HEK293 (cell line): ENCODE measurements around the gene ART5.

Source experiments
- ZNF529 ChIP-seq: fragments of 450-650 bp; formaldehyde crosslinking; IDR thresholded peaks from 2 replicates; pipeline ENCODE4 v1.5.1; 2017; ENCODE audit warnings: missing genetic modification characterization, missing biosample characterization; ENCODE audit not compliant: insufficient replicate concordance
- TF ChIP-seq, protein P1 (sequence below): fragments of 450-650 bp; formaldehyde crosslinking; IDR thresholded peaks from 2 replicates; pipeline ENCODE4 v1.5.1; 2016; ENCODE audit warnings: missing biosample characterization, missing genetic modification characterization
- TF ChIP-seq, protein P2 (sequence below): fragments of 450-650 bp; IDR thresholded peaks from 2 replicates; pipeline ENCODE4 v1.5.1; 2018; ENCODE audit warnings: missing biosample characterization, mild to moderate bottlenecking, missing genetic modification characterization
- TF ChIP-seq, protein P3 (sequence below): fragments of 450-650 bp; formaldehyde crosslinking; IDR thresholded peaks from 2 replicates; pipeline ENCODE4 v1.5.1; 2016; ENCODE audit warnings: missing biosample characterization, missing genetic modification characterization
- TF ChIP-seq, protein P4 (sequence below): fragments of 450-650 bp; formaldehyde crosslinking; IDR thresholded peaks from 2 replicates; pipeline ENCODE4 v1.5.1; 2016; ENCODE audit warnings: missing biosample characterization, missing genetic modification characterization
- TF ChIP-seq, protein P5 (sequence below): fragments of 450-650 bp; formaldehyde crosslinking; IDR thresholded peaks from 2 replicates; pipeline ENCODE4 v1.5.1; 2016; ENCODE audit warnings: missing biosample characterization, missing genetic modification characterization

DNA sequence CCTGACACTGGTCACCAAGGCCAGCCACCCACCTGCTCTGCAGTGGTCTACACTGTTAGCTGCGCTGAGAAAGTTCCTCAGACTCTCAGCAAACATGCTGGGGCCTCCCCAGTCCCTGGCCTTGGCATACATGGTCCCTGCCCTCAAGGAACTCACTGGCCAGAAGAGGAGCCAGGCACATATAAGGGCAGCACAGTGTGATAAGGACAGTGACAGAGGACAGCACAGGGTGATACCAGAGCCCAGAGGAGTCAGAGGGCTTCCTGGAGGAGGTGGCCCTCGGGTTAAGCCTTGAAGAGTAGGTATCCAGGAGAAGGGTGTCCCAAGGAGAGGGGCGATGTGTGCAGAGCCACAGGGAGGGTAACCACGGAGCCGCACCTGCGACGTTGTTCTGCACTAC is 3.8 kb upstream of the ART5 start:
- TF ChIP-seq, protein P1, sequence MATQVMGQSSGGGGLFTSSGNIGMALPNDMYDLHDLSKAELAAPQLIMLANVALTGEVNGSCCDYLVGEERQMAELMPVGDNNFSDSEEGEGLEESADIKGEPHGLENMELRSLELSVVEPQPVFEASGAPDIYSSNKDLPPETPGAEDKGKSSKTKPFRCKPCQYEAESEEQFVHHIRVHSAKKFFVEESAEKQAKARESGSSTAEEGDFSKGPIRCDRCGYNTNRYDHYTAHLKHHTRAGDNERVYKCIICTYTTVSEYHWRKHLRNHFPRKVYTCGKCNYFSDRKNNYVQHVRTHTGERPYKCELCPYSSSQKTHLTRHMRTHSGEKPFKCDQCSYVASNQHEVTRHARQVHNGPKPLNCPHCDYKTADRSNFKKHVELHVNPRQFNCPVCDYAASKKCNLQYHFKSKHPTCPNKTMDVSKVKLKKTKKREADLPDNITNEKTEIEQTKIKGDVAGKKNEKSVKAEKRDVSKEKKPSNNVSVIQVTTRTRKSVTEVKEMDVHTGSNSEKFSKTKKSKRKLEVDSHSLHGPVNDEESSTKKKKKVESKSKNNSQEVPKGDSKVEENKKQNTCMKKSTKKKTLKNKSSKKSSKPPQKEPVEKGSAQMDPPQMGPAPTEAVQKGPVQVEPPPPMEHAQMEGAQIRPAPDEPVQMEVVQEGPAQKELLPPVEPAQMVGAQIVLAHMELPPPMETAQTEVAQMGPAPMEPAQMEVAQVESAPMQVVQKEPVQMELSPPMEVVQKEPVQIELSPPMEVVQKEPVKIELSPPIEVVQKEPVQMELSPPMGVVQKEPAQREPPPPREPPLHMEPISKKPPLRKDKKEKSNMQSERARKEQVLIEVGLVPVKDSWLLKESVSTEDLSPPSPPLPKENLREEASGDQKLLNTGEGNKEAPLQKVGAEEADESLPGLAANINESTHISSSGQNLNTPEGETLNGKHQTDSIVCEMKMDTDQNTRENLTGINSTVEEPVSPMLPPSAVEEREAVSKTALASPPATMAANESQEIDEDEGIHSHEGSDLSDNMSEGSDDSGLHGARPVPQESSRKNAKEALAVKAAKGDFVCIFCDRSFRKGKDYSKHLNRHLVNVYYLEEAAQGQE (tag by site-specific recombination): no peak
- TF ChIP-seq ZNF529: no peak
- TF ChIP-seq, protein P2, sequence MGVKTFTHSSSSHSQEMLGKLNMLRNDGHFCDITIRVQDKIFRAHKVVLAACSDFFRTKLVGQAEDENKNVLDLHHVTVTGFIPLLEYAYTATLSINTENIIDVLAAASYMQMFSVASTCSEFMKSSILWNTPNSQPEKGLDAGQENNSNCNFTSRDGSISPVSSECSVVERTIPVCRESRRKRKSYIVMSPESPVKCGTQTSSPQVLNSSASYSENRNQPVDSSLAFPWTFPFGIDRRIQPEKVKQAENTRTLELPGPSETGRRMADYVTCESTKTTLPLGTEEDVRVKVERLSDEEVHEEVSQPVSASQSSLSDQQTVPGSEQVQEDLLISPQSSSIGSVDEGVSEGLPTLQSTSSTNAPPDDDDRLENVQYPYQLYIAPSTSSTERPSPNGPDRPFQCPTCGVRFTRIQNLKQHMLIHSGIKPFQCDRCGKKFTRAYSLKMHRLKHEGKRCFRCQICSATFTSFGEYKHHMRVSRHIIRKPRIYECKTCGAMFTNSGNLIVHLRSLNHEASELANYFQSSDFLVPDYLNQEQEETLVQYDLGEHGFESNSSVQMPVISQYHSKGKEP (tag by site-specific recombination): no peak
- TF ChIP-seq, protein P3, sequence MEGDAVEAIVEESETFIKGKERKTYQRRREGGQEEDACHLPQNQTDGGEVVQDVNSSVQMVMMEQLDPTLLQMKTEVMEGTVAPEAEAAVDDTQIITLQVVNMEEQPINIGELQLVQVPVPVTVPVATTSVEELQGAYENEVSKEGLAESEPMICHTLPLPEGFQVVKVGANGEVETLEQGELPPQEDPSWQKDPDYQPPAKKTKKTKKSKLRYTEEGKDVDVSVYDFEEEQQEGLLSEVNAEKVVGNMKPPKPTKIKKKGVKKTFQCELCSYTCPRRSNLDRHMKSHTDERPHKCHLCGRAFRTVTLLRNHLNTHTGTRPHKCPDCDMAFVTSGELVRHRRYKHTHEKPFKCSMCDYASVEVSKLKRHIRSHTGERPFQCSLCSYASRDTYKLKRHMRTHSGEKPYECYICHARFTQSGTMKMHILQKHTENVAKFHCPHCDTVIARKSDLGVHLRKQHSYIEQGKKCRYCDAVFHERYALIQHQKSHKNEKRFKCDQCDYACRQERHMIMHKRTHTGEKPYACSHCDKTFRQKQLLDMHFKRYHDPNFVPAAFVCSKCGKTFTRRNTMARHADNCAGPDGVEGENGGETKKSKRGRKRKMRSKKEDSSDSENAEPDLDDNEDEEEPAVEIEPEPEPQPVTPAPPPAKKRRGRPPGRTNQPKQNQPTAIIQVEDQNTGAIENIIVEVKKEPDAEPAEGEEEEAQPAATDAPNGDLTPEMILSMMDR (tag by site-specific recombination): no peak
- TF ChIP-seq, protein P4, sequence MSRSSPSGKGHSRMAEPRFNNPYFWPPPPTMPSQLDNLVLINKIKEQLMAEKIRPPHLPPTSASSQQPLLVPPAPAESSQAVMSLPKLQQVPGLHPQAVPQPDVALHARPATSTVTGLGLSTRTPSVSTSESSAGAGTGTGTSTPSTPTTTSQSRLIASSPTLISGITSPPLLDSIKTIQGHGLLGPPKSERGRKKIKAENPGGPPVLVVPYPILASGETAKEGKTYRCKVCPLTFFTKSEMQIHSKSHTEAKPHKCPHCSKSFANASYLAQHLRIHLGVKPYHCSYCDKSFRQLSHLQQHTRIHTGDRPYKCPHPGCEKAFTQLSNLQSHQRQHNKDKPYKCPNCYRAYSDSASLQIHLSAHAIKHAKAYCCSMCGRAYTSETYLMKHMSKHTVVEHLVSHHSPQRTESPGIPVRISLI (tag by site-specific recombination): no peak
- TF ChIP-seq, protein P5, sequence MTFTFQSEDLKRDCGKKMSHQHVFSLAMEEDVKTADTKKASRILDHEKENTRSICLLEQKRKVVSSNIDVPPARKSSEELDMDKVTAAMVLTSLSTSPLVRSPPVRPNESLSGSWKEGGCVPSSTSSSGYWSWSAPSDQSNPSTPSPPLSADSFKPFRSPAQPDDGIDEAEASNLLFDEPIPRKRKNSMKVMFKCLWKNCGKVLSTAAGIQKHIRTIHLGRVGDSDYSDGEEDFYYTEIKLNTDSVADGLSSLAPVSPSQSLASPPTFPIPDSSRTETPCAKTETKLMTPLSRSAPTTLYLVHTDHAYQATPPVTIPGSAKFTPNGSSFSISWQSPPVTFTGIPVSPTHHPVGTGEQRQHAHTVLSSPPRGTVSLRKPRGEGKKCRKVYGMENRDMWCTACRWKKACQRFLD (tag by site-specific recombination): no peak
